ENCODE data around the gene NFYC.

DNA sequence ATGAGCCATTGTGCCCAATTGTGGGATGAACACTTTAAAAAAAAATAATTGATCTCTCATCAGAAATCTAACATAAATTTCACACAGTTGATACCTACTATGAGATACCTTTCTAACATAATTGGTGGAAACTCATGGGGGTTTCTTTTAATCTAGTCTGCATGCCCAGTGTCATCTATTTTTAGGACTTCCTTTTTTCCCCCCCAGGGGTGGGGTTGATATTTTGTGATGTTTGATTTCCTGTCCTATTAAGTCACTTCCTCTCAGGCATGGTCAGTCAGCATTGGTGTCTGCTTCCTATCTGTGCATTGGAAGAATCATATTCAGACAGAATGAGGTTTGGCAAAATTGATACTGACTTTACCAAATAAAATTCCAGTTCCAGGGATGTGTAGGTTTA is 21.5 kb downstream of the NFYC start:
- TF ChIP-seq EZH2 (IDR thresholded peaks at IDR 0.05; ENCODE audit: insufficient read depth, poor library complexity, severe bottlenecking) (no peak), EZH2phosphoT487 (IDR thresholded peaks at IDR 0.05; ENCODE audit: insufficient read depth, low read depth) (no peak)
